Skeletal muscle tissue (tissue), 4 donors: ENCODE results near the gene MTUS2. TPM values are rescaled to one million over a fixed set of nuclear protein-coding genes. Genes with fewer than 3 reads are reported as not detected.
"Not testable (repeated sequence)": the region's sequence is repeated elsewhere in the genome, so short reads cannot be mapped to it uniquely, and the experiment has no call there.

Experiments
- H3K27ac ChIP-seq: one replicate; pipeline ENCODE4 v1.7.0; 2013; ENCODE audit warnings: mild to moderate bottlenecking, low read depth, low read length, inconsistent platforms
- H3K27me3 ChIP-seq, 3 donors: one replicate each; pipeline ENCODE4 v1.7.0; 2013; ENCODE audit warnings: low read length in 3 of 3; ENCODE audit not compliant: control insufficient read depth in 3 of 3, insufficient read depth in 3 of 3
- H3K36me3 ChIP-seq, 3 donors: one replicate each; pipeline ENCODE4 v1.7.0; 2013; ENCODE audit warnings: low read length in 3 of 3; ENCODE audit not compliant: control insufficient read depth in 3 of 3, insufficient read depth in 3 of 3
- H3K4me1 ChIP-seq, 3 donors: one replicate each; pipeline ENCODE4 v1.7.0; 2013; ENCODE audit warnings: low read length in 3 of 3, mild to moderate bottlenecking in 3 of 3; ENCODE audit not compliant: control insufficient read depth in 3 of 3, insufficient read depth in 3 of 3
- H3K4me3 ChIP-seq, 3 donors: one replicate each; pipeline ENCODE4 v1.7.0; 2013; ENCODE audit warnings: low read length in 3 of 3
- H3K9ac ChIP-seq, 3 donors: one replicate each; pipeline ENCODE4 v1.7.0; 2013; ENCODE audit warnings: low read length in 3 of 3, mild to moderate bottlenecking in 3 of 3, moderate library complexity in 2 of 3, low read depth in 1 of 3
- H3K9me3 ChIP-seq, 3 donors: one replicate each; pipeline ENCODE4 v1.7.0; 2013; ENCODE audit warnings: low read length in 3 of 3; ENCODE audit not compliant: control insufficient read depth in 3 of 3
- total RNA-seq: library from RNA; depleted of rRNA; stranded (reverse); fragments of >200 nt; gene quantifications from one replicate; pipeline ENCODE4 v1.2.3, GENCODE V29; 2014
- donor health status: Osteomylitis.

Gene MTUS2
- total RNA-seq, 1 donor from 2014 or later: 4.2 TPM

- Histone ChIP-seq H3K27ac (no peak overlapping the region), H3K4me1 (no peaks in the 10 kb centered on the region), H3K36me3 (no peaks in the 10 kb centered on the region)
These were observed 158.4 kb downstream of the MTUS2 start for GRCh38 chr13:28978574-28978973.

DNA sequence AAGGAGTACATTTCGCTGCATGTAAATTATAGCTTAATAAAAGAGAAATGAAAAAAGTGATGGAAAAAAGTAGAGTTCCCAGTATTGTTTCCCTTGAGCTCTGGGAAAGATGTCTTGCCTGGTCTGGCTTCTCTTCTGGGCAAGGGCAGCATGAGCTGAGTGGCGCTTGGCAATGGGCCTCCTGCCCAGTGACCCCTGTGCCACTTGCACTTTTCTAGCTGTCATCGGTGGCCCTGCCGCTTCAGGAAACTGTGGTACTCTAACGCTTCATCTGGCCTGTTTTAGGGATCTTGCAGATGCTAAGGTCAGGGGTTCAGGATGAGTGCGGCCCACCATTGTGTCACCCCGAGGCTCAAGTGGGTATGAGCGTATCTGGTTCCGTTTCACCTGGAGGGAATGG lies 161.4 kb downstream of the MTUS2 start:
- Histone ChIP-seq H3K27ac (no peak overlapping the region), H3K9me3 (no peaks in the 10 kb centered on the region), H3K4me1 (no peaks in the 10 kb centered on the region), H3K9ac (no peak overlapping the region), H3K36me3 (no peaks in the 10 kb centered on the region), H3K27me3 (no peaks in the 10 kb centered on the region), H3K4me3 (no peak overlapping the region)

More at GRCh38 chr13:28978574-28978973, 158.4 kb downstream of the MTUS2 start:
- Histone ChIP-seq H3K4me3 (no peak overlapping the region), H3K9me3 (no peaks in the 10 kb centered on the region), H3K9ac (no peak overlapping the region), H3K27me3 (peaks cover 0 to 3% (median 0%) of the 10 kb centered on the region in 3 donors)

DNA sequence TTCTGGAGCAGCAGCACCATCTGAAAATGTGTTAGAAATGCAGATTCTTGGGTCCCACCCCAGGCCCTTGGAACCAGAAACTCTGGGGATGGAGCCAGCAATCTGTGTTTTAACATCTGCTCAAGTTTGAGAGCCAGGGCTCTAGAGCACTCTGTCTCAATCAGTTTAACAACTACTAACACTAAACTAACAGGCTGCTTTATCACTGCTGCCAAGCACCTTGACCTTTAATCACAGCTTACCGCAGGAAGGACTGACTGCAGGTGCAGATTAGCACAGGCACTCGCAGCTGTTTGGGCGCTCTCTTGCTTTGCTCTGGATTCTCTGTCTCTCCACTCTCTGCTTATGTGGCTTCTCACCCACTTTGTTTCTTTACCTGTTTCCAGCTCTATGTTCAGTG lies 163.5 kb downstream of the MTUS2 start:
- Histone ChIP-seq H3K27me3 (peaks cover 0 to 4% (median 0%) of the 10 kb centered on the region in 3 donors), H3K9ac (no peak overlapping the region), H3K36me3 (no peaks in the 10 kb centered on the region), H3K9me3 (no peaks in the 10 kb centered on the region), H3K4me1 (no peaks in the 10 kb centered on the region), H3K27ac (no peak overlapping the region), H3K4me3 (no peak overlapping the region)

DNA sequence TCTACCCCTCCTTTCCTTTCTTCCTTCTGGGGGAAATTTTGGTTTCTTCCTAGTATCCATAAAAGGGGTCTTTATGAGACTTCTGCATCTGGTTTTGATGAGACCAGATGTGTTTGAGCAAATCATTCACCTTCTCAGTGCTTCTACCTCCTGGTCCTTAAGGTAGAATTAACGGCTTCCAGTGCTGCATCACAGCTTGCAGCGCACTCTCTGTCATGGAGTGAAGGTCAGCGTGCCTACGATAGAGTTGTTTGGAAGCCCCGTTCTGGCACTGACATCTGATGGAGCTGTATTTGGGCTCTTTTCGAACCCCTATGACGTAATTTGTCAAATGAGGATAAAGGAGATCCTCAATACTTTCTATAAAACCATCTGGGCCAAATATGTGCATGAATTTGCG lies 164.2 kb downstream of the MTUS2 start:
- H3K4me3 ChIP-seq: no peak overlapping the region
- no peaks in the 10 kb centered on the region for H3K4me1 ChIP-seq
- H3K36me3 ChIP-seq: no peaks in the 10 kb centered on the region
- no peak overlapping the region for H3K27ac ChIP-seq
- no peak overlapping the region for H3K9ac ChIP-seq
- H3K9me3 ChIP-seq: no peaks in the 10 kb centered on the region
- H3K27me3 ChIP-seq: peaks cover 0 to 4% (median 0%) of the 10 kb centered on the region in 3 donors

- H3K9me3 ChIP-seq: peaks cover 0 to under 1% (median 0%) of the 10 kb centered on the region in 3 donors
- no peaks in the 10 kb centered on the region for H3K36me3 ChIP-seq
- no peaks in the 10 kb centered on the region for H3K4me1 ChIP-seq
- H3K27me3 ChIP-seq: peaks cover 0 to 4% (median 0%) of the 10 kb centered on the region in 3 donors
- no peak overlapping the region for H3K9ac ChIP-seq
- no peak overlapping the region for H3K4me3 ChIP-seq
- no peak overlapping the region for H3K27ac ChIP-seq
These were observed 164.7 kb downstream of the MTUS2 start for GRCh38 chr13:28984825-28985224.

DNA sequence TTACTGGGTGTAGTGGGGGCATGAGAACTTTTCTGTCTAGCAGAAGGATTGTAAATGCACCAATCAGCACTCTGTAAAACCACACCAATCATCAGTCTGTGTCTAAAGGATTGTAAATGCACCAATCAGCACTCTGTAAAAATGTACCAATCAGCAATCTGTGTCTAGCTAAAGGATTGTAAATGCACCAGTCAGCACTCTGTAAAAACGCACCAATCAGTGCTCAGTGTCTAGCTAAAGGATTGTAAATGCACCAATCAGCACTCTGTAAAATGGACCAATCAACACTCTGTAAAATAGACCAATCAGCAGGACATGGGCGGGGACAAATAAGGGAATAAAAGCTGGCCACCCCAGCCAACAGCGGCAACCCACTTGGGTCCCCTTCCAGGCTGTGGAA lies 170.2 kb downstream of the MTUS2 start:
- not testable (repeated sequence) for H3K27ac ChIP-seq, H3K9ac ChIP-seq, H3K36me3 ChIP-seq, H3K4me1 ChIP-seq, H3K9me3 ChIP-seq, H3K27me3 ChIP-seq, H3K4me3 ChIP-seq

GRCh38 chr13:28991764-28992163 lies 171.6 kb downstream of the MTUS2 start:
- Histone ChIP-seq H3K9ac (no peak overlapping the region), H3K9me3 (peaks cover 0 to 2% (median 0%) of the 10 kb centered on the region in 3 donors), H3K4me1 (no peaks in the 10 kb centered on the region), H3K4me3 (no peak overlapping the region), H3K36me3 (no peaks in the 10 kb centered on the region), H3K27me3 (peaks cover 0 to 4% (median 0%) of the 10 kb centered on the region in 3 donors), H3K27ac (no peak overlapping the region)

DNA sequence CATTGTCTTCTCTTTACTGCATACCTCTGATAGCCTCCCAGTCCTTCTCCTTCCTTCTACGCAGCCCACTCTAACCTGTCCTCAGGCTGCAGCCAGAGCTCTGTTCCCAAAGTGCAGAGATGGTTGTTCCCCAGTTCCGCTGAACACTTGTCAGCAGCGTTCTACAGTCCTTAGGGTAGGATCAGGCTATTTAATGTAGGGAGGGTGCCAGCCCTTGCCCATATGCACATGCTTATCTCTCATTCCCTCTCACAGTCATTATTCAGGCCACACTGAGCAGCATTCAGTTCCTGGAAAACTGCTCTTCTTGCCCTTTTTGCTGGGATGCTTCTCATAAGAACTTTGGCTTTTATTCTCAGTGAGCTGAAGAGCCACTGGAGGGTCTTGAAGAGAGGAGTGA lies 180.7 kb downstream of the MTUS2 start:
- no peaks in the 10 kb centered on the region for H3K27me3 ChIP-seq
- H3K9me3 ChIP-seq: peaks cover 0 to 3% (median 2%) of the 10 kb centered on the region in 3 donors
- H3K36me3 ChIP-seq: no peaks in the 10 kb centered on the region
- H3K4me3 ChIP-seq: no peak overlapping the region
- H3K27ac ChIP-seq: no peak overlapping the region
- no peaks in the 10 kb centered on the region for H3K4me1 ChIP-seq
- no peak overlapping the region for H3K9ac ChIP-seq

DNA sequence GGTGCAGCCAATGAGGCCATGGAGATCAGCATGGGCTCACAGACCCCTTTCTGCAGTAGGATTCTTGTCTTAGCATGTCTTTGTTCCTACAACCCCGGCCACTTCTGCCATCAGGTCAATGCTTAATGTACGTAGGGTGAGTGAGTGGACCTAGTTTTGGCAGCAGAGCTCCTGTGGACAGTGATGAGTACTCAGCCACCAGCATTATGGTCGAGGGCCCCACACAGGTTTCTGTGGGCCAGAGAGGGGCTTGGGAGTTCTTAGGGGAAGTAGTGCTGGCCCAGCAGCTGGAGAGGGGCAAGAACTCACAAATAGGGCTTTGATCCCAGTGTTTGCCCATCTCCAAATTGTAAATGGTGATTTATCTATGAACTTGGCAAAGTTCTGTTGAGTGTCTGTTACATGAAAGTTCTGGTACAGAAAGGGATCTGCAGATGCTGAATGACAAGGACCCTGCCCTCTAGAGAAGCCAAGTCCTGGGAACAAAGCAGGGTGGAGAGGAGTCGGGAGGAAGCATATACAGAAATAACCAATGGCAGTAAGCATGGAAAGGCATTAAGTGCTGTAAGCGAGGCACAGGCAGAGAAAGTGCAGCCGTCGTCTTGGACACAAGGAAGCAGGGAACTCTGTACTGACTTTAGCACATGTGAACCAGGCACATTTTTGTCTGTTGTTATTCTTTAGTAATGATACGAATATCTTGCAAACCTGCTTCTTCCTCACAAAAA lies 185.1 kb downstream of the MTUS2 start:
- Histone ChIP-seq H3K27me3 (no peaks in the 10 kb centered on the region), H3K27ac (no peak overlapping the region), H3K4me3 (no peak overlapping the region), H3K9ac (no peak overlapping the region), H3K4me1 (no peaks in the 10 kb centered on the region), H3K9me3 (peaks cover 0 to 3% (median 2%) of the 10 kb centered on the region in 3 donors), H3K36me3 (no peaks in the 10 kb centered on the region)

DNA sequence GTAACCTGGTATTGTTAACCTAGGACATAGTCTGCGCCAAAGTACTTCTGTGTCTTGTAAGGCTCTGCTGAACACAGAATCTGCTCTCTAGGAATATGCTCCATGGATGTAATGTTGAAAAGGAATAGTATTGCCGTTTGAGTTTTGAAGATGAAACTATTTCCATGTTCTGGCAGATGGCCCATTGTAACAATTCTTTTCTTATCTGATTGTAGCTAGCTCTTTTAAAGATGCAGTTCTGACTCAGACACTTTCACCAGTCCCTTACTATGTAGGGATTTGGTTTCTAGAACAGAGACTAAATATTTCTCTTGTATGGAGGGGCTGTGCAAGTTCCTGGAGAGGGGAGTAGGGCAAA lies 185.6 kb downstream of the MTUS2 start:
- Histone ChIP-seq H3K27ac (no peak overlapping the region), H3K9me3 (peaks cover 0 to 2% (median 2%) of the 10 kb centered on the region in 3 donors), H3K4me3 (no peak overlapping the region), H3K27me3 (no peaks in the 10 kb centered on the region), H3K36me3 (no peaks in the 10 kb centered on the region), H3K4me1 (no peaks in the 10 kb centered on the region), H3K9ac (no peak overlapping the region)
